Fibroblast of gingiva (primary cell): Measurements from ENCODE around the gene RPL37.
"Not testable (repeated sequence)": the region's sequence is repeated elsewhere in the genome, so short reads cannot be mapped to it uniquely, and the experiment has no call there.

Experiments
- DNase-seq: peaks from one replicate; pipeline ENCODE4 v3.0.0-alpha.2; 2011; ENCODE audit warnings: low read depth

The RPL37 gene

GRCh38 chr5:40834849-40835787 is at the start of gene RPL37:
TSS of gene RPL37 (minus strand) at chr5:40835222. CDS start at chr5:40835185, 37 bp downstream.
- DNase-seq = peak; percentile 99

DNA sequence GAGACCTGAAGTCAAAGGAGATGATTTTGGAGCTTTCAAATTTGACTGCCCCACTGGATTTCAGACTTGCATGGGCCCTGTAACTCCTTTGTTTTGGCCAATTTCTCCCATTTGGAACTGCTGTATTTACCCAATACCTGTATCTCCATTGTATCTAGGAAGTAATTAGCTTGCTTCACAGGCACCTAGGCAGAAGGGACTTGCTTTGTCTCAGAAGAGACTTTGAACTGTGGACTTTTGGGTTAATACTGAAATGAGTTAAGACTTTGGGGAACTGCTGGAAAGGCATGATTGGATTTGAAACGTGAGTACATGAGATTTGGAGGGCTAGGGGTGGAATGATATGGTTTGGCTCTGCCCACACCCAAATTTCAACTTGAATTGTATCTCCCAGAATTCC is 48.0 kb upstream of the RPL37 start:
- DNase-seq = not testable (repeated sequence)

- DNase-seq = no peak
These were observed 47.3 kb upstream of the RPL37 start for GRCh38 chr5:40882291-40882690.

DNA sequence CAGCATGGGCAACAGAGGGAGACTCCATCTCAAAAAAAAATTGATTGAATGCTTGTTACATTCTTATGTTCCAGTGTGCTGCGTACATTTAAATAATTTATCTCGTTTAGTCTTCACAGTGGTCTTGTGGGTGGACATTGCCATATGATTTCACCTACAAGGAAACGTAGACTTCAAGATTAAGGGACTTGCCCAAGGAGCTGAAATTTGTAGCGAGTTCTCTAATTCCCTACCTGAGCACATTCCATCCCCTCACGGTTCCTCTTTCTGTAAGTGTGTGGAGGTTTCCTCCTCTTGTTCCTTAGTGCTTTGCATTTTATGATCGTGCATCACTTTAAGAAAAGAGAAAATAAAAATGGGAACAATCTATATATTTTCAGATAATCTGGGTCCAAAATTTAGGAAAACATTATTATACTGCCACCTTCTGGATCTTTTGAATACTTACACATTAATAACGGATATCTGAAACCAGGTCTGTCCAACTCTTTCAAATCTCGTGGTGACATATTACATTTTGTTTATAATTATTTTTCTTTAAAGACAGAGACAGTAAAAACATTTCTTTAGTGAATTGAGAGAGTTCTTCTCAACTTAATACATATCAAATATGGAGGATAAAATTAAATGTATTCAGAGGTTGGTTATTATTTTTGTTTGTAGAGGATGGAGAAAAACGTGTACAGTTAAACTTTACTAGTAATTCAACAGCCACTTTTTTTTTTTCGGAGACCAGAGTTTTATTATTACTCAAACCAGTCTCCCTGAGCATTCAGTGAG is 44.3 kb upstream of the RPL37 start:
- DNase-seq = peak; percentile 14

DNA sequence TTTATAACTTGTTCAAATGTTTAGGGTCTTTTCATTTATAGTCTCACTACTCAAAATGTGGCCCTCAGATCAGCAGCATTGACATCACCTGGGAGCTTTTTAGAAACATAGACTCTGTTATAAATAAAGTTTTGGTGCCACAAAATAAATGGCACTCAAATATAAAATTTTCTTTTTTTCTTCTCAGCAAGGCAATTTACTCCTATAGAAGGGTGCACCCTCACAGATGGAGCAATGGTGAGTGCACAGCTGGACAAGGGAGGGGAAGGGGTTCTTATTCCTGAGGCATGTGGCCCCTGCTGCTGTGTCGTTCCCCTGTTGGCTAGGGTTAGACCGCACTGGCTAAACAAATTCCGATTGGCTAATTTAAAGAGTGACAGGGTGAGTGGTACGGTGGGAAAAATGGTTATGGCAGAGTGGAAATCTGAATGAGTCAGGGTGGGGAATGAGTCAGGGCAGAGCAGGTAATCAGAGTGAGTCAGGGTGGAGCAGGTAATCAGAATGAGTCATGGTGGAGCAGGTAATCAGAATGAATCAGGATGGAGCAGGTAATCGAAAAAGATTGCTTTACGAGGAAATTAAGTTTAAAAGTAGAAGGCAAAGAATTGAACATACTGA is 42.5 kb upstream of the RPL37 start:
- no peak for DNase-seq

DNA sequence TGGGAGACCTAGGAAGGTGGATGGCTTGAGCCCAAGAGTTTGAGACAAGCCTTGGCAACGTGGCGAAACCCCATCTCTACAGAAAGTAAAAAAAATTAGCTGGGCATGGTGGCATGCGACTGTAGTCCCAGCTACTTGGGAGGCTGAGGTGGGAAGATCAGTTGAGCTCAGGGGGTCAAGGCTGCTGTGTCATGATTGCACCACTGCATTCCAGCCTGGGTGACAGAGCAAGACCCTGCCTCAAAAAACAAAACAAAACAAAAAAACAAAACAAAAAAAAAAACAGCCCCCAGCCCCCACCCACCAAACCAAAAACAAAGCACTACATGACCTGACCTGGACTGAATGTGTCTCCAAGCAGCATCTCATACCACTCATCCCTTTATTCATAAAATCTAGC is 40.9 kb upstream of the RPL37 start:
- DNase-seq = no peak

DNA sequence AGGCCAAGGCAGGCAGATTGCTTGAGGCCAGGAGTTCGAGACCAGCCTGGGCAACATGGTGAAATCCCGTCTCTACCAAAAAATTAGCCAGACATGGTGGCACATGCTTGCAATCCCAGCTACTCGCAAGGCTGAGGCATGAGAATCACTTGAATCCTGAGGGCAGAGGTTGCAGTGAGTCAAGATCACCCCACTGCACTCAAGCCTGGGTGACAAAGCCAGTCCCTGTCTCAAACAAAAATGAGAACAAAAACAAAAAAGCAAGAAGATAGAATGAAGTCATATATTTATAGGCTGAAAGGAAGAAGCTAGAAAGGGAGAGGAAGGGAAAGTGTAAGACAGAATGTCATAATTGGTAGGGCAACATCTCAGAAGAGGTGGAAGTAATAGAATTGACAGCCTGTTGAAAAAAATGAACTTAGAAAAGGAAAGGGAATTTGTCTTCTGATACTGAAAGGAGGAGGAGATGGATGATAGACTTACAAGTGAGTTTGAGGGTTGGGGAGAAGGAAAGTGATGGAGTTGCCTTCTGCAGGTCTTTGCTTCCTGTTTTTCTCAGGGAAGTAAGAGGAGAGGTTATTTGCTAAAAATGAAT is 38.4 kb upstream of the RPL37 start:
- no peak for DNase-seq

DNA sequence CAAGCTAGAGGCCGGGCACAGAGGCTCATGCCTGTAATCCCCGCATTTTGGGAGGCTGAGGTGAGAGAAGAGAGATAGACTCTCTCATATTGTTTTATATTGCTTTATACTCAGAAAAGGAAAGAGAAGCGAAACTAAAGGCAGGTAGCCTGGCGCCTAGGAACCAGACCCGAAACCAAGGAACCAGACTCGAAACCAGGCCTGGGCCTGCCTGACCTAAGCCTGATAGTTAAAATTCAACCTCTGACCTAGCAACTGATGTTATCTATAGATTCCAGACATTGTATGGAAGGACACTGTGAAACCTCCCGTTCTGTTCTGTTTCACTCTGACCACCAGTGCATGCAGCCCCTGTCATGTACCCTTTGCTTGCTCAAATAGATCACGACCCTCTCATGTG is 37.2 kb upstream of the RPL37 start:
- DNase-seq = not testable (repeated sequence)

GRCh38 chr5:40871177-40871576 is 36.2 kb upstream of the RPL37 start:
- no peak for DNase-seq

GRCh38 chr5:40869384-40869783 is 34.4 kb upstream of the RPL37 start:
- no peak for DNase-seq

DNA sequence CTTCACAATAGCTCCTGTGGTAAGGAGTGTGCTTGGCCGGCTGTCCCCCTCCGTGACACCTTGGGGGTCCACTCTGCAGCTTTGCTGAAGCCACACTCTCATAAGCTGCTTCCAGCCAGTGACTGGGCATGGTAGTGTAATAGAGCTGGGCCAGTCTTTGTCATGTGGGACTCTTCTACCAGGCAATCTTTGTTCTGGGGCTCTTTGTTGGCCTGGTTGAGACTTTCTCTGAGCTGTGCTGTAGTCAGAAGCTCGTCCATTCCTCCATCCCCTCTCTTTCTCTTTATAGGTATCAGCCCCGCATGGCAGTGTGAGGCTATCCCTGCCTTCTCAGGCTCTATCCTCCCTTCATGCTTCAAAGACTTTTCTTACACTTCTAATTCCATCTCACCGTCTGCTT is 31.8 kb upstream of the RPL37 start:
- DNase-seq = no peak

- DNase-seq = not testable (repeated sequence)
These were observed 30.0 kb upstream of the RPL37 start for GRCh38 chr5:40865004-40865403.

- DNase-seq = no peak
These were observed 25.7 kb upstream of the RPL37 start for GRCh38 chr5:40860711-40861110.

GRCh38 chr5:40853632-40854192 is 18.7 kb upstream of the RPL37 start:
- DNase-seq = no peak

- no peak for DNase-seq
These were observed 12.5 kb upstream of the RPL37 start for GRCh38 chr5:40847525-40847924.

- no peak for DNase-seq
These were observed 11.3 kb upstream of the RPL37 start for GRCh38 chr5:40846371-40846770.

DNA sequence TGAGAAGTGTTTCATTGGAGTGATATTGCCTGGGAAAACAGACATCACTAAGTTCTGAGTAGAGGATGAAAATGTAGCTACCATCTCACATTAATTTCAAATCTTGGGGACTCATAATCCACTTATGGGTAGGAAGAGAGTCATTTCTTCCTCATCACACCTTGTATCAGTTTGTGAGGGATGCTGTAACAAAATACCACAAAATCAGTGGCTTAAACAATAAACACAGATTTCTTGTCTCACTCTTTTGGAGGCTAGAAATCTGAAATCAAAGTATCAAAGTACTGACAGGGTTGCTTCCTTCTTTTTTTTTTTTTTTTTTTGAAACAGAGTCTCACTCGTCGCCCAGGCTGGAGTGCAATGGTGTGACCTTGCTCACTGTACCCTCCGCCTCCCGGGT is 9.5 kb upstream of the RPL37 start:
- no peak for DNase-seq

DNA sequence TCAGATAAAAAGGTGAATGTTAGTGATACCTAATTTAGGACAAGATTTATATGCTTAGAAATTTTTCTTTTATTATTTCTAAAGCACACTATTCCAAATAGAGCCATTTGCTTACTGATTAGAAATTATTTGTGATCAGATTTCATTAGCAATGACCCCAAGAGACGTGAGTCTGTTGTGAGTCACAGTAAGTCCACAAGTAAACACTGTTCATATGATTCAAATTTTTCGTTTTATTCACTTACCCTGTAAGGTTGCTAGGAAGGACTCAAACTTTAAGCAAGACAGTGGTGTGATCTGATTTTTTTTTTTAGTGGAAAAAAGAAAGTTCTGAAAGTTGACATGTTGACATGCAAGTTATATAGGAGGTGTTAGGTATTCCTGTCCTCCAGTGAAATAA is 7.3 kb upstream of the RPL37 start:
- DNase-seq = peak; percentile 40

DNA sequence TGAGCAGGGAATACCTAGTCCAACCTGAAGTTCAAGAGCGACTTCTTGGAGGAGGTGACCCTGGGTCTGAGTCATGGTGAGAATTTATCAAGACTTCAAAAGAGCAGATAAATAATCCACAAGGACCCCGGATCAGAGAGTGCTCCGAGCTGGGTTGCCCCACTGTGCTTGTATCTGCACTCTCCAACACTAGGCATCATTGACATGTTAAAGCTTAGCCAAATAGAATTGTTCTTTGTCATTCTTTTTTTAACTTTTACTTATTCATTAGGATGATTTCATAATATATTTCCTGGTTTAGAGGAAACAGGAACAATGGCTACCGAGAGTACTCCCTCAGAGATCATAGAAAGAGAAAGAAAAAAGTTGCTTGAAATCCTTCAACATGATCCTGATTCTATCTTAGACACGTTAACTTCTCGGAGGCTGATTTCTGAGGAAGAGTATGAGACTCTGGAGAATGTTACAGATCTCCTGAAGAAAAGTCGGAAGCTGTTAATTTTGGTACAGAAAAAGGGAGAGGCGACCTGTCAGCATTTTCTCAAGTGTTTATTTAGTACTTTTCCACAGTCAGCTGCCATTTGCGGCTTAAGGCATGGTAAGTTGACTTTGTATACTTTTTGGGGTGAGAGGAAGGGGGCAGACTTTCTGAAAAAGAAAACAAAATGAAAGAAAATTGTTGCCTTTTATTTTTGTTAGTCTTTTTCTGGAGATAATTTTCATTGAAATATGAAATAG is 6.2 kb upstream of the RPL37 start, which contains the start of gene CARD6:
Gene CARD6 (plus strand): TSS at position 300 of the 738 bp plus-strand sequence. CDS start 16 bp downstream, at position 316.
- DNase-seq = peak; percentile 42

GRCh38 chr5:40838086-40838485 is 3.1 kb upstream of the RPL37 start:
- DNase-seq = no peak

- DNase-seq = peak; percentile 29
These were observed 602 bp downstream of the RPL37 start for GRCh38 chr5:40834391-40834848.
